A549 (cell line): Measurements from ENCODE around the gene FOXO3. TPM values are rescaled to one million over a fixed set of nuclear protein-coding genes. Genes with fewer than 3 reads are reported as not detected.

Experiments
- ATAC-seq, 2 experiments: fragments of 200-7000 bp in 1 of 2; fragments of >200 bp in 1 of 2; cut with Nextera tagmentation in 1 of 2; cut with Tn5 transposase in 1 of 2; 3 replicates each; pipeline versions ENCODE4 v1.8.0 to v1.9.1; 2018 to 2020; ENCODE audit warnings: mild to moderate bottlenecking in 1 of 2, moderate library complexity in 1 of 2
- CTCF ChIA-PET: fragments of 300-600 bp; sonication (Branson Sonifier 250); formaldehyde crosslinking; extraction: SDS; loops from one replicate; lab custom pipeline; 2021; ENCODE audit warnings: antibody characterized with exemption, inconsistent platforms; lab: Yijun Ruan, JAX
- POLR2A ChIA-PET: fragments of 350-600 bp; formaldehyde crosslinking; extraction: SDS; loops from one replicate; lab custom pipeline; 2021; ENCODE audit warnings: antibody characterized with exemption, inconsistent platforms; lab: Yijun Ruan, JAX
- DNase-seq, 2 experiments: peaks; one replicate each; pipeline versions ENCODE4 v3.0.0 to v3.0.0-alpha.2; 2011 to 2016; ENCODE audit warnings: low read depth in 1 of 2, low spot score in 1 of 2
- FAIRE-seq: peaks from 2 replicates; lab custom pipeline; 2011; peaks lifted over from hg19 to GRCh38; lab: Jason Lieb, UNC
- H3K27ac ChIP-seq, 2 experiments: fragments of >200 bp; sonication (Bioruptor Twin); formaldehyde crosslinking; 3 replicates each; pipeline ENCODE4 v1.5.1; 2016 to 2017
- H3K4me1 ChIP-seq: fragments of >200 bp; sonication (Bioruptor Twin); formaldehyde crosslinking; 3 replicates; pipeline ENCODE4 v1.6.1; 2016
- H3K4me2 ChIP-seq: fragments of >200 bp; sonication (Bioruptor Twin); formaldehyde crosslinking; 3 replicates; pipeline ENCODE4 v1.6.1; 2016
- H3K4me3 ChIP-seq: fragments of >200 bp; sonication (Bioruptor Twin); formaldehyde crosslinking; 3 replicates; pipeline ENCODE4 v1.5.1; 2016
- H3K9me3 ChIP-seq: fragments of >200 bp; sonication (Bioruptor Twin); formaldehyde crosslinking; 3 replicates; pipeline ENCODE4 v1.6.1; 2016
- ATOH8 ChIP-seq: fragments of 250-450 bp; sonication (Bioruptor Pico); IDR thresholded peaks from 2 replicates; pipeline ENCODE4 v1.5.0; 2020; ENCODE audit warnings: low read depth, mild to moderate bottlenecking, moderate library complexity
- CHD4 ChIP-seq: fragments of 200-600 bp; sonication (generic); IDR thresholded peaks from 2 replicates; pipeline ENCODE4 v1.6.1; 2016; ENCODE audit warnings: antibody characterized with exemption, mild to moderate bottlenecking, borderline replicate concordance
- CTCF ChIP-seq: fragments of >200 bp; sonication (Bioruptor Twin); formaldehyde crosslinking; IDR thresholded peaks from 3 replicates; pipeline ENCODE4 v1.5.1; 2016
- E2F6 ChIP-seq: IDR thresholded peaks from 2 replicates; pipeline ENCODE4 v1.6.1; 2012; ENCODE audit warnings: low read depth, borderline replicate concordance
- EP300 ChIP-seq, 2 experiments: fragments of >200 bp; sonication (Bioruptor Twin); formaldehyde crosslinking; IDR thresholded peaks; 2 replicates in 1 of 2; 3 replicates in 1 of 2; pipeline ENCODE4 v1.6.1; 2016 to 2017
- FOXS1 ChIP-seq: fragments of 250-450 bp; sonication (Bioruptor Pico); IDR thresholded peaks from 2 replicates; pipeline ENCODE4 v1.5.0; 2020; ENCODE audit warnings: mild to moderate bottlenecking, moderate library complexity
- HDAC2 ChIP-seq: fragments of 200-600 bp; sonication (generic); IDR thresholded peaks from 2 replicates; pipeline ENCODE4 v1.6.1; 2016
- HES2 ChIP-seq: fragments of >200 bp; sonication (Bioruptor Twin); formaldehyde crosslinking; IDR thresholded peaks from 2 replicates; pipeline ENCODE4 v1.6.1; 2016
- HEYL ChIP-seq: fragments of 250-450 bp; sonication (Bioruptor Pico); IDR thresholded peaks from 2 replicates; pipeline ENCODE4 v1.8.0; 2021; ENCODE audit warnings: mild to moderate bottlenecking, moderate library complexity
- JUN ChIP-seq, 2 experiments: fragments of >200 bp; sonication (Bioruptor Twin); formaldehyde crosslinking; IDR thresholded peaks; 2 replicates in 1 of 2; 3 replicates in 1 of 2; pipeline ENCODE4 v1.6.1; 2016 to 2017
- KDM1A ChIP-seq: fragments of 200-600 bp; sonication (generic); IDR thresholded peaks from 2 replicates; pipeline ENCODE4 v1.6.1; 2016; ENCODE audit warnings: low read depth, mild to moderate bottlenecking
- MAZ ChIP-seq: fragments of 150-350 bp; IDR thresholded peaks from 2 replicates; pipeline ENCODE4 v1.6.1; 2014; ENCODE audit warnings: antibody characterized with exemption, low read depth, low read length, borderline replicate concordance
- NR3C1 ChIP-seq: fragments of >200 bp; sonication (Bioruptor Twin); formaldehyde crosslinking; IDR thresholded peaks from 3 replicates; pipeline ENCODE4 v1.6.1; 2017
- PBX3 ChIP-seq: IDR thresholded peaks from 2 replicates; pipeline ENCODE4 v1.6.1; 2012
- POLR2A ChIP-seq: IDR thresholded peaks from 2 replicates; pipeline ENCODE4 v1.6.1; 2012; ENCODE audit warnings: mild to moderate bottlenecking, low read length
- REST ChIP-seq: fragments of 200-600 bp; sonication (generic); IDR thresholded peaks from 2 replicates; pipeline ENCODE4 v1.6.1; 2016; ENCODE audit warnings: antibody characterized with exemption, mild to moderate bottlenecking, moderate library complexity
- RNF2 ChIP-seq: fragments of 200-600 bp; sonication (generic); IDR thresholded peaks from 2 replicates; pipeline ENCODE4 v1.6.1; 2016; ENCODE audit warnings: low read depth, mild to moderate bottlenecking, antibody characterized with exemption, moderate library complexity, borderline replicate concordance
- SMC3 ChIP-seq: fragments of >200 bp; sonication (Bioruptor Twin); formaldehyde crosslinking; IDR thresholded peaks from 3 replicates; pipeline ENCODE4 v1.6.1; 2018; ENCODE audit warnings: inconsistent platforms
- TFCP2L1 ChIP-seq: fragments of 250-450 bp; sonication (Bioruptor Pico); IDR thresholded peaks from 2 replicates; pipeline ENCODE4 v1.5.0; 2021; ENCODE audit warnings: mild to moderate bottlenecking
- ZC3H11A ChIP-seq: fragments of 450-650 bp; IDR thresholded peaks from 2 replicates; pipeline ENCODE4 v1.6.1; 2014; ENCODE audit warnings: antibody characterized with exemption, mild to moderate bottlenecking
- WGBS: methylation state at CpG from one replicate; pipeline ENCODE4 v1.1.6; 2017; ENCODE audit errors: missing lambda C conversion rate; 5-methylcytosine and 5-hydroxymethylcytosine counted together
- polyA plus RNA-seq, 4 experiments: library from polyadenylated mRNA; depleted of rRNA in 3 of 4; stranded (reverse); fragments of >200 nt; fragmentation: RNase III in 1 of 4; extraction: RNeasy Plus Mini Kit Qiagen cat#74134 plus additional on column Dnase treatment in 1 of 4; gene quantifications; 2 replicates in 3 of 4; 3 replicates in 1 of 4; pipeline ENCODE4 v1.2.3, GENCODE V29; 2011 to 2017

FOXO3 gene
- polyA plus RNA-seq, 2 of the 4 experiments (the other 2 are of a cell fraction), result 4.6 to 7.5 TPM

- FAIRE-seq, result no peak
- H3K4me1 ChIP-seq, result 0 out of 3 replicates have a peak, but pooled peaks cover 4% of the 10 kb centered on the region
- ATAC-seq, result no peak
- POLR2A ChIA-PET, result no interaction called here
- no peak for DNase-seq
- H3K4me3 ChIP-seq, result no peak overlapping the region
- H3K9me3 ChIP-seq, result peaks cover 7% of the 10 kb centered on the region; the same call in 1 of the 3 replicates
- no peak overlapping the region for H3K27ac ChIP-seq
- H3K4me2 ChIP-seq, result no peak overlapping the region
- WGBS, result 96% methylated on average over 3 of the region's 3 CpGs
- TF ChIP-seq CTCF (no peak), POLR2A (no peak), NR3C1 (no peak), KDM1A (no peak), TFCP2L1 (CRISPR knock-in tag) (no peak), SMC3 (no peak), HDAC2 (no peak), ZC3H11A (no peak), CHD4 (no peak)
- CTCF ChIA-PET, result no interaction called here
These were observed 49.6 kb downstream of the FOXO3 start for GRCh38 chr6:108610270-108610839.

- WGBS, result 72% methylated on average over 4 of the region's 4 CpGs
- Histone ChIP-seq H3K4me1 (0 out of 3 replicates have a peak, but pooled peaks cover 4% of the 10 kb centered on the region), H3K9me3 (peaks cover 7% of the 10 kb centered on the region; the same call in 1 of the 3 replicates), H3K27ac (no peak overlapping the region), H3K4me2 (no peak overlapping the region)
- TF ChIP-seq JUN (IDR thresholded peaks at IDR 0.05) (no peak), HDAC2 (no peak)
- TF ChIP-seq, all 56 proteins: peak for 0
- ChIA-PET CTCF (no interaction called here), POLR2A (no interaction called here)
- no peak overlapping the region for H3K4me3 ChIP-seq
- DNase-seq (no peak), FAIRE-seq (no peak), ATAC-seq (no peak)
These were observed 50.4 kb downstream of the FOXO3 start for GRCh38 chr6:108610957-108611586.

GRCh38 chr6:108612852-108613251 lies 52.1 kb downstream of the FOXO3 start:
- ChIA-PET CTCF (no interaction called here), POLR2A (no interaction called here)
- Histone ChIP-seq H3K4me3 (no peak overlapping the region), H3K4me1 (no peaks in the 10 kb centered on the region), H3K9me3 (peaks cover 7% of the 10 kb centered on the region; the same call in 1 of the 3 replicates), H3K4me2 (no peak overlapping the region), H3K27ac (no peak overlapping the region)
- no peak for FAIRE-seq
- no peak for DNase-seq
- TF ChIP-seq ATOH8 (CRISPR knock-in tag) (no peak), MAZ (no peak), HDAC2 (no peak), E2F6 (no peak), HEYL (no peak), PBX3 (no peak), CTCF (no peak), REST (no peak), FOXS1 (CRISPR knock-in tag) (no peak), HES2 (no peak), RNF2 (no peak), EP300 (IDR thresholded peaks at IDR 0.05) (no peak)
- ATAC-seq, result no peak
